SK-N-SH treated with all-trans-retinoic acid at 6 μM for 48 hours (cell line): ENCODE data around the gene CLMN.

Source experiments
- ATAC-seq: fragments of 200-7000 bp; cut with Tn5 transposase; 3 replicates; pipeline ENCODE4 v1.9.1; 2020; ENCODE audit warnings: mild to moderate bottlenecking, moderate library complexity
- ARNTL ChIP-seq: fragments of 450-650 bp; formaldehyde crosslinking; IDR thresholded peaks from 2 replicates; pipeline ENCODE4 v1.5.0; 2020; ENCODE audit warnings: low read depth, mild to moderate bottlenecking, moderate library complexity, borderline replicate concordance
- BACH2 ChIP-seq: fragments of 250-450 bp; sonication (Bioruptor Pico); IDR thresholded peaks from 2 replicates; pipeline ENCODE4 v1.9.0; 2021; ENCODE audit warnings: mild to moderate bottlenecking, borderline replicate concordance
- CSDC2 ChIP-seq: fragments of 250-450 bp; sonication (Bioruptor Pico); IDR thresholded peaks from 2 replicates; pipeline ENCODE4 v1.5.0; 2020; ENCODE audit warnings: mild to moderate bottlenecking, moderate library complexity
- ESRRG ChIP-seq: fragments of 250-450 bp; sonication (Bioruptor Pico); IDR thresholded peaks from 2 replicates; pipeline ENCODE4 v1.6.1; 2021; ENCODE audit warnings: mild to moderate bottlenecking
- GLIS3 ChIP-seq: fragments of 250-450 bp; sonication (Bioruptor Pico); IDR thresholded peaks from 2 replicates; pipeline ENCODE4 v1.5.0; 2020; ENCODE audit warnings: mild to moderate bottlenecking, moderate library complexity
- ISL1 ChIP-seq: fragments of 250-450 bp; sonication (Bioruptor Pico); IDR thresholded peaks from 2 replicates; pipeline ENCODE4 v2.1.2; 2022; ENCODE audit warnings: mild to moderate bottlenecking, moderate library complexity
- OSR1 ChIP-seq: fragments of 250-450 bp; sonication (Bioruptor Pico); IDR thresholded peaks from 2 replicates; pipeline ENCODE4 v1.8.0; 2022; ENCODE audit warnings: moderate library complexity, mild to moderate bottlenecking, inconsistent platforms
- PPARA ChIP-seq: fragments of 250-450 bp; sonication (Bioruptor Pico); IDR thresholded peaks from 2 replicates; pipeline ENCODE4 v1.5.0; 2020; ENCODE audit warnings: mild to moderate bottlenecking, borderline replicate concordance
- RARB ChIP-seq: fragments of 250-450 bp; sonication (Bioruptor Pico); IDR thresholded peaks from 2 replicates; pipeline ENCODE4 v1.8.0; 2021; ENCODE audit warnings: mild to moderate bottlenecking, moderate library complexity
- SNAI2 ChIP-seq: fragments of 250-450 bp; sonication (Bioruptor Pico); IDR thresholded peaks from 2 replicates; pipeline ENCODE4 v1.5.0; 2020; ENCODE audit warnings: mild to moderate bottlenecking, moderate library complexity
- ZC3H10 ChIP-seq: fragments of 250-450 bp; sonication (Bioruptor Pico); IDR thresholded peaks from 2 replicates; pipeline ENCODE4 v1.5.1; 2021; ENCODE audit warnings: mild to moderate bottlenecking, moderate library complexity
- ZFP3 ChIP-seq: fragments of 250-450 bp; sonication (Bioruptor Pico); IDR thresholded peaks from 2 replicates; pipeline ENCODE4 v1.5.0; 2020; ENCODE audit warnings: mild to moderate bottlenecking, moderate library complexity
- ZFP30 ChIP-seq: fragments of 450-650 bp; formaldehyde crosslinking; IDR thresholded peaks from 2 replicates; pipeline ENCODE4 v1.5.0; 2022; ENCODE audit warnings: mild to moderate bottlenecking, moderate library complexity
- ZNF565 ChIP-seq: fragments of 450-650 bp; formaldehyde crosslinking; conservative IDR thresholded peaks from 2 replicates; pipeline ENCODE4 v1.5.0; 2020; ENCODE audit warnings: low read depth, mild to moderate bottlenecking, moderate library complexity
- ZNF70 ChIP-seq: fragments of 450-650 bp; formaldehyde crosslinking; IDR thresholded peaks from 2 replicates; pipeline ENCODE4 v1.5.0; 2020; ENCODE audit warnings: mild to moderate bottlenecking, moderate library complexity
- ZNF8 ChIP-seq: fragments of 450-650 bp; formaldehyde crosslinking; IDR thresholded peaks from 2 replicates; pipeline ENCODE4 v1.5.0; 2020; ENCODE audit warnings: mild to moderate bottlenecking, moderate library complexity
- TF ChIP-seq, protein P1 (sequence below): fragments of 250-450 bp; sonication (Bioruptor Pico); IDR thresholded peaks from 2 replicates; pipeline ENCODE4 v1.8.0; 2021; ENCODE audit warnings: low read depth, mild to moderate bottlenecking, moderate library complexity, borderline replicate concordance
- TF ChIP-seq, protein P2 (sequence below): fragments of 250-450 bp; sonication (Bioruptor Pico); IDR thresholded peaks from 2 replicates; pipeline ENCODE4 v1.5.1; 2021; ENCODE audit warnings: mild to moderate bottlenecking, moderate library complexity
- TF ChIP-seq, protein P3 (sequence below): fragments of 250-450 bp; sonication (Bioruptor Pico); IDR thresholded peaks from 2 replicates; pipeline ENCODE4 v1.8.0; 2020; ENCODE audit warnings: mild to moderate bottlenecking, moderate library complexity, borderline replicate concordance
- TF ChIP-seq, protein P4 (sequence below): fragments of 250-450 bp; sonication (Bioruptor Pico); IDR thresholded peaks from 2 replicates; pipeline ENCODE4 v1.5.0; 2020; ENCODE audit warnings: mild to moderate bottlenecking, moderate library complexity
- TF ChIP-seq, protein P5 (sequence below): fragments of 250-450 bp; sonication (Bioruptor Pico); IDR thresholded peaks from 2 replicates; pipeline ENCODE4 v1.5.1; 2020; ENCODE audit warnings: low read depth, mild to moderate bottlenecking, moderate library complexity

The CLMN gene

DNA sequence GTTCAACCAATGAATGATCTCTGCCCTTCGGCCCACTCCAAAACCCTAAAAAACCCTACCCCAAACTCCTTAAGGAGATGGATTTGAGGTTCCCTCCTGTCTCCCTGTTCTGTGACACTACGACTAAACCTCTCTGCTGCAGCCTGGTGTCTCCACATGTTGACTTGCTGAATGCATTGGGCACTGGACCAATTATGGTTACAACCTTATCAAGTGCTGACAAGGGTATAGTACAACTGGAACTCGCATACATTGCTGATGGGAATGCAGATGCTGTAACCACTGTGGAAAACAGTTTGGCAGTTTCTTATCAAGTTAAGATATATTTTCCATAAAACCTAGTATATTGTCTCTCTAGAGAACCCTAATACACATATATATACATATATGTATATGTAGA, 156.0 kb downstream of the CLMN start:
- TF ChIP-seq PPARA (no peak), ESRRG (no peak), SNAI2 (CRISPR knock-in tag) (no peak), BACH2 (CRISPR knock-in tag) (no peak), ZC3H10 (CRISPR knock-in tag) (no peak), GLIS3 (CRISPR knock-in tag) (no peak), OSR1 (CRISPR knock-in tag) (no peak), ZNF565 (CRISPR knock-in tag) (no peak), CSDC2 (CRISPR knock-in tag) (no peak), ARNTL (CRISPR knock-in tag) (no peak), RARB (CRISPR knock-in tag) (no peak), ISL1 (CRISPR knock-in tag) (no peak)
- TF ChIP-seq, protein P1, sequence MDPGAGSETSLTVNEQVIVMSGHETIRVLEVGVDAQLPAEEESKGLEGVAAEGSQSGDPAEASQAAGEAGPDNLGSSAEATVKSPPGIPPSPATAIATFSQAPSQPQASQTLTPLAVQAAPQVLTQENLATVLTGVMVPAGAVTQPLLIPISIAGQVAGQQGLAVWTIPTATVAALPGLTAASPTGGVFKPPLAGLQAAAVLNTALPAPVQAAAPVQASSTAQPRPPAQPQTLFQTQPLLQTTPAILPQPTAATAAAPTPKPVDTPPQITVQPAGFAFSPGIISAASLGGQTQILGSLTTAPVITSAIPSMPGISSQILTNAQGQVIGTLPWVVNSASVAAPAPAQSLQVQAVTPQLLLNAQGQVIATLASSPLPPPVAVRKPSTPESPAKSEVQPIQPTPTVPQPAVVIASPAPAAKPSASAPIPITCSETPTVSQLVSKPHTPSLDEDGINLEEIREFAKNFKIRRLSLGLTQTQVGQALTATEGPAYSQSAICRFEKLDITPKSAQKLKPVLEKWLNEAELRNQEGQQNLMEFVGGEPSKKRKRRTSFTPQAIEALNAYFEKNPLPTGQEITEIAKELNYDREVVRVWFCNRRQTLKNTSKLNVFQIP: no peak
- TF ChIP-seq, protein P2, sequence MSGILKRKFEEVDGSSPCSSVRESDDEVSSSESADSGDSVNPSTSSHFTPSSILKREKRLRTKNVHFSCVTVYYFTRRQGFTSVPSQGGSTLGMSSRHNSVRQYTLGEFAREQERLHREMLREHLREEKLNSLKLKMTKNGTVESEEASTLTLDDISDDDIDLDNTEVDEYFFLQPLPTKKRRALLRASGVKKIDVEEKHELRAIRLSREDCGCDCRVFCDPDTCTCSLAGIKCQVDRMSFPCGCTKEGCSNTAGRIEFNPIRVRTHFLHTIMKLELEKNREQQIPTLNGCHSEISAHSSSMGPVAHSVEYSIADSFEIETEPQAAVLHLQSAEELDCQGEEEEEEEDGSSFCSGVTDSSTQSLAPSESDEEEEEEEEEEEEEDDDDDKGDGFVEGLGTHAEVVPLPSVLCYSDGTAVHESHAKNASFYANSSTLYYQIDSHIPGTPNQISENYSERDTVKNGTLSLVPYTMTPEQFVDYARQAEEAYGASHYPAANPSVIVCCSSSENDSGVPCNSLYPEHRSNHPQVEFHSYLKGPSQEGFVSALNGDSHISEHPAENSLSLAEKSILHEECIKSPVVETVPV (CRISPR knock-in tag): no peak
- TF ChIP-seq, protein P3, sequence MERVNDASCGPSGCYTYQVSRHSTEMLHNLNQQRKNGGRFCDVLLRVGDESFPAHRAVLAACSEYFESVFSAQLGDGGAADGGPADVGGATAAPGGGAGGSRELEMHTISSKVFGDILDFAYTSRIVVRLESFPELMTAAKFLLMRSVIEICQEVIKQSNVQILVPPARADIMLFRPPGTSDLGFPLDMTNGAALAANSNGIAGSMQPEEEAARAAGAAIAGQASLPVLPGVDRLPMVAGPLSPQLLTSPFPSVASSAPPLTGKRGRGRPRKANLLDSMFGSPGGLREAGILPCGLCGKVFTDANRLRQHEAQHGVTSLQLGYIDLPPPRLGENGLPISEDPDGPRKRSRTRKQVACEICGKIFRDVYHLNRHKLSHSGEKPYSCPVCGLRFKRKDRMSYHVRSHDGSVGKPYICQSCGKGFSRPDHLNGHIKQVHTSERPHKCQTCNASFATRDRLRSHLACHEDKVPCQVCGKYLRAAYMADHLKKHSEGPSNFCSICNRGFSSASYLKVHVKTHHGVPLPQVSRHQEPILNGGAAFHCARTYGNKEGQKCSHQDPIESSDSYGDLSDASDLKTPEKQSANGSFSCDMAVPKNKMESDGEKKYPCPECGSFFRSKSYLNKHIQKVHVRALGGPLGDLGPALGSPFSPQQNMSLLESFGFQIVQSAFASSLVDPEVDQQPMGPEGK: no peak
- TF ChIP-seq, protein P4, sequence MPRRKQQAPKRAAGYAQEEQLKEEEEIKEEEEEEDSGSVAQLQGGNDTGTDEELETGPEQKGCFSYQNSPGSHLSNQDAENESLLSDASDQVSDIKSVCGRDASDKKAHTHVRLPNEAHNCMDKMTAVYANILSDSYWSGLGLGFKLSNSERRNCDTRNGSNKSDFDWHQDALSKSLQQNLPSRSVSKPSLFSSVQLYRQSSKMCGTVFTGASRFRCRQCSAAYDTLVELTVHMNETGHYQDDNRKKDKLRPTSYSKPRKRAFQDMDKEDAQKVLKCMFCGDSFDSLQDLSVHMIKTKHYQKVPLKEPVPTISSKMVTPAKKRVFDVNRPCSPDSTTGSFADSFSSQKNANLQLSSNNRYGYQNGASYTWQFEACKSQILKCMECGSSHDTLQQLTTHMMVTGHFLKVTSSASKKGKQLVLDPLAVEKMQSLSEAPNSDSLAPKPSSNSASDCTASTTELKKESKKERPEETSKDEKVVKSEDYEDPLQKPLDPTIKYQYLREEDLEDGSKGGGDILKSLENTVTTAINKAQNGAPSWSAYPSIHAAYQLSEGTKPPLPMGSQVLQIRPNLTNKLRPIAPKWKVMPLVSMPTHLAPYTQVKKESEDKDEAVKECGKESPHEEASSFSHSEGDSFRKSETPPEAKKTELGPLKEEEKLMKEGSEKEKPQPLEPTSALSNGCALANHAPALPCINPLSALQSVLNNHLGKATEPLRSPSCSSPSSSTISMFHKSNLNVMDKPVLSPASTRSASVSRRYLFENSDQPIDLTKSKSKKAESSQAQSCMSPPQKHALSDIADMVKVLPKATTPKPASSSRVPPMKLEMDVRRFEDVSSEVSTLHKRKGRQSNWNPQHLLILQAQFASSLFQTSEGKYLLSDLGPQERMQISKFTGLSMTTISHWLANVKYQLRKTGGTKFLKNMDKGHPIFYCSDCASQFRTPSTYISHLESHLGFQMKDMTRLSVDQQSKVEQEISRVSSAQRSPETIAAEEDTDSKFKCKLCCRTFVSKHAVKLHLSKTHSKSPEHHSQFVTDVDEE: no peak
- TF ChIP-seq, all 23 proteins: peak for 0

DNA sequence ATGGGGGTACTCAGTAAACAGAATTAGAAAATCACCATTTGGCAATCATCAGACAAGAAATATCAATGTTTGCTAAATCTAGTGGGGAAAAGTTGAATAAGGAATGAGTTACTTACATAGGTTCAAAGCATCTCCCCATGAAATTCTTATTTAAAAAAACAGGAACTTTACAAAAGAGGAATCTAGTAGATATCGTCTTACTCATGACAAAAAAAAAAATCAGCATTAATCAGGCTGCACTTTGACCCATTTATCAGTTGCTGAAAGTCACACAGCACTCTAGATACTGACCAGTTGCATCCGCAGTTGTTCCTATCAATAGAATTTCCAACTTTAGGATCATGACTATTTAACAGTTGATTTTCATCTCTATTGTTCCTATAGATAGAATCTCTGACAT, 156.6 kb downstream of the CLMN start:
- ATAC-seq: no peak
- TF ChIP-seq, protein P3: no peak
- TF ChIP-seq ZC3H10 (CRISPR knock-in tag): no peak
- no peak for TF ChIP-seq PPARA
- TF ChIP-seq ZFP30 (CRISPR knock-in tag): no peak

More for the DNA sequence above, 156.0 kb downstream of the CLMN start:
- no peak for ATAC-seq

DNA sequence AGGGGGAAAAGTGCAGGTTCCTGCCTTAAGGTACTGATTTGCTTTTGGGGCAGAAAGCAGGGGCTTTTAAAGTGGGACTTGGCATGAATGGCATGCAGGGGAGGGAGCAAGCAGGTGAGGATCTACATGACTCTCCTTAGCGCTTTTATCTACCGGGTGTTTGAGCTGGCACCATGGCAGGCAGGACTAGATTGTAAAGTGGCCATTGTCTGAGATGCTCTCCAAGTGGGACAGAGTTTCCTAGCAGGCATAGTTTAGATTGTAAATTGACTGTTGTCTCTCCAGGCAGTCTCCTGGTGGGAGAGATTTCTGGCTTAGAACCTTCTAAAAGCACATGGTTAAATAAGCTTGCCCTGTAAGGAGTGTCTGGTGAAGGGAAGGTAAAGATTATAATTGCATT, 157.1 kb downstream of the CLMN start:
- no peak for ATAC-seq
- TF ChIP-seq BACH2 (CRISPR knock-in tag) (no peak), OSR1 (CRISPR knock-in tag) (no peak), GLIS3 (CRISPR knock-in tag) (no peak), ZFP3 (CRISPR knock-in tag) (no peak), RARB (CRISPR knock-in tag) (no peak), ZNF8 (CRISPR knock-in tag) (no peak), ZC3H10 (CRISPR knock-in tag) (no peak), PPARA (no peak), ZNF70 (CRISPR knock-in tag) (no peak), ARNTL (CRISPR knock-in tag) (no peak), ISL1 (CRISPR knock-in tag) (no peak)
- TF ChIP-seq, protein P2 (CRISPR knock-in tag): no peak
- TF ChIP-seq, protein P1: no peak
- TF ChIP-seq, protein P5, sequence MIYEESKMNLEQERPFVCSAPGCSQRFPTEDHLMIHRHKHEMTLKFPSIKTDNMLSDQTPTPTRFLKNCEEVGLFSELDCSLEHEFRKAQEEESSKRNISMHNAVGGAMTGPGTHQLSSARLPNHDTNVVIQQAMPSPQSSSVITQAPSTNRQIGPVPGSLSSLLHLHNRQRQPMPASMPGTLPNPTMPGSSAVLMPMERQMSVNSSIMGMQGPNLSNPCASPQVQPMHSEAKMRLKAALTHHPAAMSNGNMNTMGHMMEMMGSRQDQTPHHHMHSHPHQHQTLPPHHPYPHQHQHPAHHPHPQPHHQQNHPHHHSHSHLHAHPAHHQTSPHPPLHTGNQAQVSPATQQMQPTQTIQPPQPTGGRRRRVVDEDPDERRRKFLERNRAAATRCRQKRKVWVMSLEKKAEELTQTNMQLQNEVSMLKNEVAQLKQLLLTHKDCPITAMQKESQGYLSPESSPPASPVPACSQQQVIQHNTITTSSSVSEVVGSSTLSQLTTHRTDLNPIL (CRISPR knock-in tag): no peak
- TF ChIP-seq, protein P3: no peak
